ENCODE results near the gene TTF2. TPM values are rescaled to one million over a fixed set of nuclear protein-coding genes. Genes with fewer than 3 reads are reported as not detected.

Gene TTF2
- total RNA-seq, 1 experiment from 2014 or later: 88.8 TPM

DNA sequence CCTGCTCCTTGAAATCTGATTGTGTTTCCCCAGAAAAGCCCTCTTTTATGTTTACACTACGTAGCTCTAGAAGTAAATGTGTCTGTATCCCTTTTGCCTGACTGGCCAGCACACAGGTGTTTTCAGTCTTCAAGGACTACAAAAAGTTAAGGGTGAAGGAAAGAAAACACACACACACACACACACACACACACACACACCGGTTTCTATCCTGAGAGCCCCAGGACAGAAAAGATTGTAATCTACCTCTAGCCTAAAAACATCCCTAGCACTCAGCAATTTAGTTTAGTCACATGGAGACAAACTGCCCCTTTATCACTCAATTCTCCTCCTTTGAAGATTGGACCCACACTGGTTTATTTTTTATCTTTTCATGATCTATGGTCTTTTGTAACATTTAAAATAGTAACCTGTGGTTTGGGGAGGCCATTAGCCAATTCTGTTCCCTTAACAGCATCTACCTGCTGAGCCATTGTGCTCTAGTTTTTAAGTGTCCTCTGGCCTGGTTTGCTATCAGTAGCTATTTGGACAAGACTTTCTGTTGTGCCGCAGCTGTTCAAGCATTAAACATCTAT is 77.2 kb downstream of the TTF2 start:
- 0 out of 2 replicates have a peak, but pooled peaks have one; percentile 13 for TF ChIP-seq SP1 (CRISPR knock-in tag; conservative IDR thresholded peaks at IDR 0.05)
- no peak for TF ChIP-seq FOXP1 (CRISPR knock-in tag; IDR thresholded peaks at IDR 0.05; ENCODE audit: borderline replicate concordance)
- no peak; the same call in 1 of the 2 replicates for ATAC-seq
- 0 out of 2 replicates have a peak overlapping the region, but pooled peaks have one; percentile 9 for H3K27ac Mint-ChIP-seq
- POLR2A ChIA-PET: no interaction called here
- peaks cover 48% of the 10 kb centered on the region for H3K4me1 Mint-ChIP-seq
- DNase-seq (ENCODE audit: low spot score): no peak
- no peak overlapping the region for H3K4me3 Mint-ChIP-seq
- no peaks in the 10 kb centered on the region for H3K36me3 Mint-ChIP-seq
- no peaks in the 10 kb centered on the region for H3K27me3 Mint-ChIP-seq (ENCODE audit: low read depth)
- CTCF ChIA-PET: interaction anchor here (1.2 to 5.1 kb wide), 2 partner anchors 9 to 147 kb away, joined by 11 to 26 read pairs; no protein-coding TSS in a partner anchor
- H3K9me3 Mint-ChIP-seq: no peaks in the 10 kb centered on the region

DNA sequence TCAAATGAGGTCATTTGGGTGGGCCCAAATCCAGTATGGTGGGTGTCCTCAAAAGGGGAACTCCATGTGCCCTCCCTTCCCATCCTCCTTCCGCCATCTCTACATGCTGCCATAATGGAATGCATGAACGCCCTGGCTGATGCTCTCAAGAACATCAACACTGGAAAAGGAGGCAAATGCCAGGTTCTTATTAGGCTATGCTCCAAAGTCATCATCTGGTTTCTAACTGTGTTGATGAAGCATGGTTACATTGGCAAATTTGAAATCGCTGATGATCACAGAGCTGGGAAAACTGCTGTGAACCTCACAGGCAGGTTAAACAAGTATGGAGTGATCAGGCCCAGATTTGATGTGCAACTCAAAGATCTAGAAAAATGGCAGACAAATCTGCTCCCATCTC is 78.0 kb downstream of the TTF2 start:
- H3K4me3 Mint-ChIP-seq: no peak overlapping the region
- ChIA-PET POLR2A (no interaction called here), CTCF (interaction anchor here (0.9 to 5.1 kb wide), 2 partner anchors 9 to 146 kb away, joined by 4 to 26 read pairs; no protein-coding TSS in a partner anchor)
- no peaks in the 10 kb centered on the region for H3K36me3 Mint-ChIP-seq
- peaks cover 48% of the 10 kb centered on the region for H3K4me1 Mint-ChIP-seq
- no peak for TF ChIP-seq ZNF232 (CRISPR knock-in tag; IDR thresholded peaks at IDR 0.05)
- TF ChIP-seq, protein P1, sequence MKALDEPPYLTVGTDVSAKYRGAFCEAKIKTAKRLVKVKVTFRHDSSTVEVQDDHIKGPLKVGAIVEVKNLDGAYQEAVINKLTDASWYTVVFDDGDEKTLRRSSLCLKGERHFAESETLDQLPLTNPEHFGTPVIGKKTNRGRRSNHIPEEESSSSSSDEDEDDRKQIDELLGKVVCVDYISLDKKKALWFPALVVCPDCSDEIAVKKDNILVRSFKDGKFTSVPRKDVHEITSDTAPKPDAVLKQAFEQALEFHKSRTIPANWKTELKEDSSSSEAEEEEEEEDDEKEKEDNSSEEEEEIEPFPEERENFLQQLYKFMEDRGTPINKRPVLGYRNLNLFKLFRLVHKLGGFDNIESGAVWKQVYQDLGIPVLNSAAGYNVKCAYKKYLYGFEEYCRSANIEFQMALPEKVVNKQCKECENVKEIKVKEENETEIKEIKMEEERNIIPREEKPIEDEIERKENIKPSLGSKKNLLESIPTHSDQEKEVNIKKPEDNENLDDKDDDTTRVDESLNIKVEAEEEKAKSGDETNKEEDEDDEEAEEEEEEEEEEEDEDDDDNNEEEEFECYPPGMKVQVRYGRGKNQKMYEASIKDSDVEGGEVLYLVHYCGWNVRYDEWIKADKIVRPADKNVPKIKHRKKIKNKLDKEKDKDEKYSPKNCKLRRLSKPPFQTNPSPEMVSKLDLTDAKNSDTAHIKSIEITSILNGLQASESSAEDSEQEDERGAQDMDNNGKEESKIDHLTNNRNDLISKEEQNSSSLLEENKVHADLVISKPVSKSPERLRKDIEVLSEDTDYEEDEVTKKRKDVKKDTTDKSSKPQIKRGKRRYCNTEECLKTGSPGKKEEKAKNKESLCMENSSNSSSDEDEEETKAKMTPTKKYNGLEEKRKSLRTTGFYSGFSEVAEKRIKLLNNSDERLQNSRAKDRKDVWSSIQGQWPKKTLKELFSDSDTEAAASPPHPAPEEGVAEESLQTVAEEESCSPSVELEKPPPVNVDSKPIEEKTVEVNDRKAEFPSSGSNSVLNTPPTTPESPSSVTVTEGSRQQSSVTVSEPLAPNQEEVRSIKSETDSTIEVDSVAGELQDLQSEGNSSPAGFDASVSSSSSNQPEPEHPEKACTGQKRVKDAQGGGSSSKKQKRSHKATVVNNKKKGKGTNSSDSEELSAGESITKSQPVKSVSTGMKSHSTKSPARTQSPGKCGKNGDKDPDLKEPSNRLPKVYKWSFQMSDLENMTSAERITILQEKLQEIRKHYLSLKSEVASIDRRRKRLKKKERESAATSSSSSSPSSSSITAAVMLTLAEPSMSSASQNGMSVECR (CRISPR knock-in tag; IDR thresholded peaks at IDR 0.05; ENCODE audit: borderline replicate concordance): no peak
- H3K27ac Mint-ChIP-seq: no peak overlapping the region
- ATAC-seq (no peak), DNase-seq (ENCODE audit: low spot score) (no peak)
- no peaks in the 10 kb centered on the region for H3K27me3 Mint-ChIP-seq (ENCODE audit: low read depth)
- no peaks in the 10 kb centered on the region for H3K9me3 Mint-ChIP-seq

DNA sequence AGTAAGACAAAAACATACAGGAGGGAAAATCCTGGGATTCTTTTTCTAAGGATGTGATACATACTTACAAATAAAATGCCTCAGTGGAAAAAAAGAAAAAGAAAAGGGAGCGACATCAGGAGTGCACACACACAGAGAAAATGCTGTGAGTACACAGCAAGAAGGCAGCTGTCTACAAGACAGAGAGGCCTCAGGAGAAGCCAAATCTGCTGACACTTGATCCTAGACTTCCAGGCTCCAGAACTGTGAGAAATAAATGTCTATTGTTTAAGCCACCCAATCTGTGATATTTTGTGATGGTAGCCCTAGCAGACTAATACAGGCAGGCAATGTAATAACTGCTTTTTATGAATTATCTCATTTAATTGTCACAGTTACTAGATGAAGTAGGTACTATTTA is 78.4 kb downstream of the TTF2 start:
- POLR2A ChIA-PET: no interaction called here
- CTCF ChIA-PET: interaction anchor here (0.9 to 5.1 kb wide), 2 partner anchors 10 to 146 kb away, joined by 4 to 26 read pairs; no protein-coding TSS in a partner anchor
- ATAC-seq (no peak), DNase-seq (ENCODE audit: low spot score) (no peak)
- Mint-ChIP-seq H3K4me1 (peaks cover 45% of the 10 kb centered on the region), H3K27me3 (ENCODE audit: low read depth) (no peaks in the 10 kb centered on the region), H3K4me3 (no peak overlapping the region), H3K36me3 (no peaks in the 10 kb centered on the region), H3K9me3 (no peaks in the 10 kb centered on the region), H3K27ac (no peak overlapping the region)
- TF ChIP-seq, protein P2, sequence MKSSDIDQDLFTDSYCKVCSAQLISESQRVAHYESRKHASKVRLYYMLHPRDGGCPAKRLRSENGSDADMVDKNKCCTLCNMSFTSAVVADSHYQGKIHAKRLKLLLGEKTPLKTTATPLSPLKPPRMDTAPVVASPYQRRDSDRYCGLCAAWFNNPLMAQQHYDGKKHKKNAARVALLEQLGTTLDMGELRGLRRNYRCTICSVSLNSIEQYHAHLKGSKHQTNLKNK (CRISPR knock-in tag; IDR thresholded peaks at IDR 0.05): no peak
- TF ChIP-seq, protein P3, sequence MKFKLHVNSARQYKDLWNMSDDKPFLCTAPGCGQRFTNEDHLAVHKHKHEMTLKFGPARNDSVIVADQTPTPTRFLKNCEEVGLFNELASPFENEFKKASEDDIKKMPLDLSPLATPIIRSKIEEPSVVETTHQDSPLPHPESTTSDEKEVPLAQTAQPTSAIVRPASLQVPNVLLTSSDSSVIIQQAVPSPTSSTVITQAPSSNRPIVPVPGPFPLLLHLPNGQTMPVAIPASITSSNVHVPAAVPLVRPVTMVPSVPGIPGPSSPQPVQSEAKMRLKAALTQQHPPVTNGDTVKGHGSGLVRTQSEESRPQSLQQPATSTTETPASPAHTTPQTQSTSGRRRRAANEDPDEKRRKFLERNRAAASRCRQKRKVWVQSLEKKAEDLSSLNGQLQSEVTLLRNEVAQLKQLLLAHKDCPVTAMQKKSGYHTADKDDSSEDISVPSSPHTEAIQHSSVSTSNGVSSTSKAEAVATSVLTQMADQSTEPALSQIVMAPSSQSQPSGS (CRISPR knock-in tag; IDR thresholded peaks at IDR 0.05; ENCODE audit: borderline replicate concordance, low read depth): no peak

DNA sequence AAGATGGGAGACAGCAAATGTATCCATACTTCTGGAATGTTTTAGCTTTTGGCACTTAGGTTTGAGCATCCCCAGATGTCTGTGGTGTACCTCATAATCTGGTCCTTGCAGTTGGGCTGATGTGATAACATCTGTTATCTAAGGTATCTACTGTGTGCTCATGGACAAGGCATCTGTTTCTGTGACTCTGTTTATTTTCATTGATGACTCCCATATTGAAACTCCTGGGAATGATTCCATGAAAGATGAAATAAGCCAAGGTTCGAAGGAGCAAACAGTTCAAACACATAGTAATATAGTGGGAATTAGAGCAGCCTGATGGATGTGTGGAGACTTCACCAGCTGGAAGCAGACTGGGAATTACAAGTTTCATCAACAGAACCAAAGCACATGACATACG is 82.1 kb downstream of the TTF2 start:
- POLR2A ChIA-PET: no interaction called here
- Mint-ChIP-seq H3K36me3 (no peaks in the 10 kb centered on the region), H3K9me3 (no peaks in the 10 kb centered on the region), H3K4me1 (peaks cover 23% of the 10 kb centered on the region), H3K27me3 (ENCODE audit: low read depth) (no peaks in the 10 kb centered on the region), H3K4me3 (no peak overlapping the region), H3K27ac (no peak overlapping the region)
- ATAC-seq (no peak), DNase-seq (ENCODE audit: low spot score) (no peak)
- CTCF ChIA-PET: no interaction called here
- TF ChIP-seq, protein P4, sequence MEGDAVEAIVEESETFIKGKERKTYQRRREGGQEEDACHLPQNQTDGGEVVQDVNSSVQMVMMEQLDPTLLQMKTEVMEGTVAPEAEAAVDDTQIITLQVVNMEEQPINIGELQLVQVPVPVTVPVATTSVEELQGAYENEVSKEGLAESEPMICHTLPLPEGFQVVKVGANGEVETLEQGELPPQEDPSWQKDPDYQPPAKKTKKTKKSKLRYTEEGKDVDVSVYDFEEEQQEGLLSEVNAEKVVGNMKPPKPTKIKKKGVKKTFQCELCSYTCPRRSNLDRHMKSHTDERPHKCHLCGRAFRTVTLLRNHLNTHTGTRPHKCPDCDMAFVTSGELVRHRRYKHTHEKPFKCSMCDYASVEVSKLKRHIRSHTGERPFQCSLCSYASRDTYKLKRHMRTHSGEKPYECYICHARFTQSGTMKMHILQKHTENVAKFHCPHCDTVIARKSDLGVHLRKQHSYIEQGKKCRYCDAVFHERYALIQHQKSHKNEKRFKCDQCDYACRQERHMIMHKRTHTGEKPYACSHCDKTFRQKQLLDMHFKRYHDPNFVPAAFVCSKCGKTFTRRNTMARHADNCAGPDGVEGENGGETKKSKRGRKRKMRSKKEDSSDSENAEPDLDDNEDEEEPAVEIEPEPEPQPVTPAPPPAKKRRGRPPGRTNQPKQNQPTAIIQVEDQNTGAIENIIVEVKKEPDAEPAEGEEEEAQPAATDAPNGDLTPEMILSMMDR (IDR thresholded peaks at IDR 0.05): no peak
- TF ChIP-seq, protein P5, sequence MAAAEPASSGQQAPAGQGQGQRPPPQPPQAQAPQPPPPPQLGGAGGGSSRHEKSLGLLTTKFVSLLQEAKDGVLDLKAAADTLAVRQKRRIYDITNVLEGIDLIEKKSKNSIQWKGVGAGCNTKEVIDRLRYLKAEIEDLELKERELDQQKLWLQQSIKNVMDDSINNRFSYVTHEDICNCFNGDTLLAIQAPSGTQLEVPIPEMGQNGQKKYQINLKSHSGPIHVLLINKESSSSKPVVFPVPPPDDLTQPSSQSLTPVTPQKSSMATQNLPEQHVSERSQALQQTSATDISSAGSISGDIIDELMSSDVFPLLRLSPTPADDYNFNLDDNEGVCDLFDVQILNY (CRISPR knock-in tag; IDR thresholded peaks at IDR 0.05): no peak
- TF ChIP-seq, protein P6, sequence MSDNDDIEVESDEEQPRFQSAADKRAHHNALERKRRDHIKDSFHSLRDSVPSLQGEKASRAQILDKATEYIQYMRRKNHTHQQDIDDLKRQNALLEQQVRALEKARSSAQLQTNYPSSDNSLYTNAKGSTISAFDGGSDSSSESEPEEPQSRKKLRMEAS (CRISPR knock-in tag; IDR thresholded peaks at IDR 0.05): no peak
- TF ChIP-seq CREB1 (CRISPR knock-in tag; IDR thresholded peaks at IDR 0.05): no peak
- TF ChIP-seq, protein P7, sequence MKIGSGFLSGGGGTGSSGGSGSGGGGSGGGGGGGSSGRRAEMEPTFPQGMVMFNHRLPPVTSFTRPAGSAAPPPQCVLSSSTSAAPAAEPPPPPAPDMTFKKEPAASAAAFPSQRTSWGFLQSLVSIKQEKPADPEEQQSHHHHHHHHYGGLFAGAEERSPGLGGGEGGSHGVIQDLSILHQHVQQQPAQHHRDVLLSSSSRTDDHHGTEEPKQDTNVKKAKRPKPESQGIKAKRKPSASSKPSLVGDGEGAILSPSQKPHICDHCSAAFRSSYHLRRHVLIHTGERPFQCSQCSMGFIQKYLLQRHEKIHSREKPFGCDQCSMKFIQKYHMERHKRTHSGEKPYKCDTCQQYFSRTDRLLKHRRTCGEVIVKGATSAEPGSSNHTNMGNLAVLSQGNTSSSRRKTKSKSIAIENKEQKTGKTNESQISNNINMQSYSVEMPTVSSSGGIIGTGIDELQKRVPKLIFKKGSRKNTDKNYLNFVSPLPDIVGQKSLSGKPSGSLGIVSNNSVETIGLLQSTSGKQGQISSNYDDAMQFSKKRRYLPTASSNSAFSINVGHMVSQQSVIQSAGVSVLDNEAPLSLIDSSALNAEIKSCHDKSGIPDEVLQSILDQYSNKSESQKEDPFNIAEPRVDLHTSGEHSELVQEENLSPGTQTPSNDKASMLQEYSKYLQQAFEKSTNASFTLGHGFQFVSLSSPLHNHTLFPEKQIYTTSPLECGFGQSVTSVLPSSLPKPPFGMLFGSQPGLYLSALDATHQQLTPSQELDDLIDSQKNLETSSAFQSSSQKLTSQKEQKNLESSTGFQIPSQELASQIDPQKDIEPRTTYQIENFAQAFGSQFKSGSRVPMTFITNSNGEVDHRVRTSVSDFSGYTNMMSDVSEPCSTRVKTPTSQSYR (CRISPR knock-in tag; IDR thresholded peaks at IDR 0.05): no peak
- TF ChIP-seq EMX1 (CRISPR knock-in tag; IDR thresholded peaks at IDR 0.05): no peak
- TF ChIP-seq ZNF416 (CRISPR knock-in tag; IDR thresholded peaks at IDR 0.05): no peak
- TF ChIP-seq, protein P8, sequence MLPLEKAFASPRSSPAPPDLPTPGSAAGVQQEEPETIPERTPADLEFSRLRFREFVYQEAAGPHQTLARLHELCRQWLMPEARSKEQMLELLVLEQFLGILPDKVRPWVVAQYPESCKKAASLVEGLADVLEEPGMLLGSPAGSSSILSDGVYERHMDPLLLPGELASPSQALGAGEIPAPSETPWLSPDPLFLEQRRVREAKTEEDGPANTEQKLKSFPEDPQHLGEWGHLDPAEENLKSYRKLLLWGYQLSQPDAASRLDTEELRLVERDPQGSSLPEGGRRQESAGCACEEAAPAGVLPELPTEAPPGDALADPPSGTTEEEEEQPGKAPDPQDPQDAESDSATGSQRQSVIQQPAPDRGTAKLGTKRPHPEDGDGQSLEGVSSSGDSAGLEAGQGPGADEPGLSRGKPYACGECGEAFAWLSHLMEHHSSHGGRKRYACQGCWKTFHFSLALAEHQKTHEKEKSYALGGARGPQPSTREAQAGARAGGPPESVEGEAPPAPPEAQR (CRISPR knock-in tag; IDR thresholded peaks at IDR 0.05): no peak
